CD4-positive, alpha-beta memory T cell (primary cell): ENCODE results near the gene TMSB4X. TPM values are rescaled to one million over a fixed set of nuclear protein-coding genes. Genes with fewer than 3 reads are reported as not detected.
"Not testable (repeated sequence)": the region's sequence is repeated elsewhere in the genome, so short reads cannot be mapped to it uniquely, and the experiment has no call there.

Experiments used
- CTCF ChIA-PET: fragments of 350-600 bp; sonication (Branson Sonifier 250); formaldehyde crosslinking; loops from one replicate; lab custom pipeline; 2021; ENCODE audit warnings: inconsistent platforms; ENCODE audit not compliant: partially characterized antibody; lab: Charles Lee
- POLR2A ChIA-PET: fragments of 350-600 bp; sonication (Branson Sonifier 250); formaldehyde crosslinking; loops from one replicate; lab custom pipeline; 2021; ENCODE audit not compliant: partially characterized antibody; lab: Charles Lee
- DNase-seq, 5 donors: peaks; one replicate each; pipeline versions ENCODE4 v3.0.0 to v3.0.0-alpha.2; 2020 to 2022; ENCODE audit warnings: mixed read lengths in 1 of 5
- H3K27ac ChIP-seq: one replicate; pipeline ENCODE4 v1.7.0; 2013; ENCODE audit warnings: low read depth, low read length
- H3K27me3 ChIP-seq: 2 replicates; pipeline ENCODE4 v1.7.0; 2013; ENCODE audit warnings: mild to moderate bottlenecking, low read length, moderate library complexity; ENCODE audit not compliant: insufficient read depth
- H3K36me3 ChIP-seq: 2 replicates; pipeline ENCODE4 v1.7.0; 2013; ENCODE audit warnings: mild to moderate bottlenecking, low read length, moderate library complexity; ENCODE audit not compliant: insufficient read depth
- H3K4me1 ChIP-seq: 2 replicates; pipeline ENCODE4 v1.7.0; 2013; ENCODE audit warnings: mild to moderate bottlenecking, low read length, moderate library complexity; ENCODE audit not compliant: insufficient read depth
- H3K4me3 ChIP-seq, 2 donors: one replicate each; pipeline ENCODE4 v1.7.0; 2013; ENCODE audit warnings: low read length in 2 of 2, mild to moderate bottlenecking in 1 of 2
- H3K9me3 ChIP-seq, 2 donors: one replicate each; pipeline ENCODE4 v1.7.0; 2013; ENCODE audit warnings: low read length in 2 of 2, control low read depth in 1 of 2; ENCODE audit not compliant: control insufficient read depth in 1 of 2
- H3K27ac Mint-ChIP-seq, 7 donors: one replicate each; pipeline ENCODE4 v1.8.0; 2020 to 2021; ENCODE audit warnings: mixed read lengths in 7 of 7, mild to moderate bottlenecking in 6 of 7, inconsistent platforms in 3 of 7, moderate library complexity in 3 of 7
- H3K27me3 Mint-ChIP-seq, 2 donors: one replicate each; pipeline ENCODE4 v1.8.0; 2020 to 2021; ENCODE audit warnings: mixed read lengths in 2 of 2
- H3K36me3 Mint-ChIP-seq, 2 donors: one replicate each; pipeline ENCODE4 v1.8.0; 2020 to 2021; ENCODE audit warnings: mixed read lengths in 2 of 2, inconsistent platforms in 1 of 2, mild to moderate bottlenecking in 1 of 2
- H3K4me1 Mint-ChIP-seq, 4 donors: one replicate each; pipeline ENCODE4 v1.8.0; 2020 to 2021; ENCODE audit warnings: mixed read lengths in 4 of 4, mild to moderate bottlenecking in 1 of 4
- H3K4me3 Mint-ChIP-seq, 8 donors: one replicate each; pipeline ENCODE4 v1.8.0; 2020 to 2021; ENCODE audit warnings: mixed read lengths in 8 of 8, mild to moderate bottlenecking in 7 of 8, moderate library complexity in 6 of 8, inconsistent platforms in 3 of 8
- H3K9me3 Mint-ChIP-seq, 8 donors: one replicate each; pipeline ENCODE4 v1.8.0; 2020 to 2021; ENCODE audit warnings: mixed read lengths in 8 of 8, mild to moderate bottlenecking in 5 of 8, inconsistent platforms in 3 of 8, moderate library complexity in 1 of 8
- intact Hi-C: fragments of 100-400 bp; cut with micrococcal nuclease; formaldehyde crosslinking; loops from one replicate; pipeline ENCODE4 v1.15.1; 2023
- polyA plus RNA-seq, 2 donors: library from polyadenylated mRNA; unstranded; fragments of 300-500 nt; fragmentation: Illumina TruSeq; gene quantifications; one replicate each; pipeline ENCODE4 v1.2.3, GENCODE V29; 2021
- total RNA-seq, 2 experiments: library from RNA; stranded (reverse); gene quantifications; one replicate each; pipeline ENCODE4 v1.2.3, GENCODE V29; 2021

Gene TMSB4X
- total and polyA plus RNA-seq, 4 experiments from 2014 or later = 4,851 to 36,115 (median 16,529) TPM

GRCh38 chrX:12973561-12974304, 1.2 kb upstream of the TMSB4X start:
- Mint-ChIP-seq H3K4me1 (peaks cover 16 to 54% (median 35%) of the 10 kb centered on the region in 4 donors), H3K36me3 (peaks cover 37 to 61% of the 10 kb centered on the region in 2 donors)
- POLR2A ChIA-PET = interaction anchor here (1.0 to 26.3 kb wide), 13 partner anchors 1 to 761 kb away, joined by 3 to 1769 read pairs (median 220); partner anchors contain the start of genes OFD1, TMSB4X and TRAPPC2

GRCh38 chrX:12974305-12974795, 560 bp upstream of the TMSB4X start:
- Histone ChIP-seq H3K9me3 (no peaks in the 10 kb centered on the region), H3K27me3 (no peaks in the 10 kb centered on the region), H3K27ac (peak overlapping the region; percentile 84), H3K36me3 (peaks cover 9% of the 10 kb centered on the region), H3K4me1 (peaks cover 27% of the 10 kb centered on the region), H3K4me3 (peak overlapping the region; percentile 84 to 85)
- Mint-ChIP-seq H3K27ac (peak overlapping the region; percentile 89 to 99 (median 97)), H3K9me3 (peaks cover 0 to 21% (median 2%) of the 10 kb centered on the region in 8 donors), H3K4me3 (peak overlapping the region; percentile 92 to 99 (median 98)), H3K4me1 (peaks cover 16 to 54% (median 36%) of the 10 kb centered on the region in 4 donors), H3K36me3 (peaks cover 37 to 62% of the 10 kb centered on the region in 2 donors), H3K27me3 (no peaks in the 10 kb centered on the region)
- intact Hi-C loops = no loop called here
- ChIA-PET POLR2A (interaction anchor here (0.8 to 26.3 kb wide), 15 partner anchors 2 to 1056 kb away, joined by 3 to 1769 read pairs (median 218); partner anchors contain the start of genes GEMIN8, OFD1, TMSB4X and TRAPPC2), CTCF (interaction anchor here (1.0 to 16.4 kb wide), 7 partner anchors 18 to 514 kb away, joined by 3 to 172 read pairs (median 78); no protein-coding TSS in a partner anchor)
- DNase-seq = peak in 1 of 5 donors; percentile 72

More at GRCh38 chrX:12973561-12974304, 1.2 kb upstream of the TMSB4X start:
- H3K27ac Mint-ChIP-seq = peak overlapping the region; percentile 89 to 99 (median 97)
- no peaks in the 10 kb centered on the region for H3K27me3 ChIP-seq
- H3K4me3 ChIP-seq = peak overlapping the region; percentile 84 to 85
- intact Hi-C loops = loop anchor here (1.0 kb wide), 1 partner anchor 22 kb away; no protein-coding TSS in a partner anchor
- H3K4me3 Mint-ChIP-seq = peak overlapping the region; percentile 92 to 99 (median 98)
- CTCF ChIA-PET = interaction anchor here (1.0 to 16.4 kb wide), 7 partner anchors 17 to 515 kb away, joined by 3 to 172 read pairs (median 78); no protein-coding TSS in a partner anchor
- H3K36me3 ChIP-seq = peaks cover 9% of the 10 kb centered on the region
- peaks cover 0 to 21% (median 2%) of the 10 kb centered on the region in 8 donors for H3K9me3 Mint-ChIP-seq
- no peaks in the 10 kb centered on the region for H3K27me3 Mint-ChIP-seq
- peaks cover 28% of the 10 kb centered on the region for H3K4me1 ChIP-seq
- peak overlapping the region; percentile 84 for H3K27ac ChIP-seq
- H3K9me3 ChIP-seq = no peaks in the 10 kb centered on the region
- peak in 3 of 5 donors; percentile 40 to 79 (median 45) for DNase-seq

DNA sequence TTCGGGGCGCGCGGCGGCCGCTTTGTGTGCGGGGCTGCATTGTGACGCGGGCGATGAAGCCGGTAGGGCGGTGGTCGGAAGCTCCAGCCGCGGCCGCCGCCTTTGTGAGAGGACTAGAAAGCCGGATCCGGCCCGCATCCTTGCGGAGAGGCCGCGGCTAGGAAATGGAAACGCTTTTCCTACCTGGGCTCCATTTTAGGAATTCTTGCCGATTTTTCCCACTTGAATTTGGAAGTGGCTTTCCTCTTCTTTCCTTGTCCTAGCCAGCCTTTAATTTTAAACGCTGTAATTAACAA, 708 bp downstream of the TMSB4X start:
- H3K9me3 Mint-ChIP-seq = peaks cover 0 to 21% (median 2%) of the 10 kb centered on the region in 8 donors
- H3K4me3 ChIP-seq = peak overlapping the region; percentile 81 to 85
- H3K27me3 Mint-ChIP-seq = no peaks in the 10 kb centered on the region
- H3K27me3 ChIP-seq = no peaks in the 10 kb centered on the region
- CTCF ChIA-PET = interaction anchor here (0.7 to 16.4 kb wide), 6 partner anchors 25 to 120 kb away, joined by 4 to 172 read pairs (median 15); no protein-coding TSS in a partner anchor
- peaks cover 14 to 51% (median 34%) of the 10 kb centered on the region in 4 donors for H3K4me1 Mint-ChIP-seq
- POLR2A ChIA-PET = interaction anchor here (0.6 to 26.3 kb wide), 16 partner anchors 3 to 1212 kb away, joined by 3 to 1769 read pairs (median 122); partner anchors contain the start of genes OFD1, TMSB4X and TRAPPC2
- peak overlapping the region; percentile 92 to 99 (median 98) for H3K4me3 Mint-ChIP-seq
- peak overlapping the region; percentile 89 to 99 (median 97) for H3K27ac Mint-ChIP-seq
- H3K4me1 ChIP-seq = peaks cover 26% of the 10 kb centered on the region
- intact Hi-C loops = loop anchor here (5.0 kb wide), 1 partner anchor 37 kb away; no protein-coding TSS in a partner anchor
- peaks cover 9% of the 10 kb centered on the region for H3K36me3 ChIP-seq
- peak overlapping the region; percentile 84 for H3K27ac ChIP-seq
- DNase-seq = peak in 1 of 5 donors; percentile 45
- H3K9me3 ChIP-seq = no peaks in the 10 kb centered on the region
- H3K36me3 Mint-ChIP-seq = peaks cover 37 to 62% of the 10 kb centered on the region in 2 donors

DNA sequence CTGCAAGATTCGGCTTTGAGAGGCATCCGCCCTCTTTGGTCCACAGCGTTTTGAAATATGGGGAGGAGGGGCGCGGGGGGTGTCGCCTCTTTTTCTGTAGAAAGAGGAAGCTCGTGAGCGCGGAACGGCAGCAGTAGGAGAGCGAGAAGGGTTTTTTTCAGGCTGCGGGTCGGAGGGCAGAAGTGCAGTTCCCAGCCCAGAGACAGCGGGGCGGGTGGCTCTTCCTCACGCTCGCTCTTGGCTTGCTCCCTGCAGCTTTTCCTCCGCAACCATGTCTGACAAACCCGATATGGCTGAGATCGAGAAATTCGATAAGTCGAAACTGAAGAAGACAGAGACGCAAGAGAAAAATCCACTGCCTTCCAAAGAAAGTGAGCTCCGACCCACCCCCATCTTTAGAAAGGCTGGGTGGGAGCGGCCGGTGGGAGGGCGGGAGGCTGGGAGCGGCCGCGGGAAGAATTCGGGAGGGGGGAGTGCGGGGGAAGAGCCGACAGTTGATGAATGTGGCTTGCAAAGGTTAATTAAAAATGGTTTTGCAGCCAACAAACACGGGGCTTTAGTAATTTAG, 1.2 kb downstream of the TMSB4X start:
- Mint-ChIP-seq H3K4me3 (peak overlapping the region; percentile 92 to 99 (median 98)), H3K9me3 (peaks cover 0 to 21% (median 2%) of the 10 kb centered on the region in 8 donors), H3K27ac (peak overlapping the region; percentile 89 to 99 (median 97)), H3K27me3 (no peaks in the 10 kb centered on the region), H3K4me1 (peaks cover 10 to 50% (median 33%) of the 10 kb centered on the region in 4 donors), H3K36me3 (peaks cover 37 to 62% of the 10 kb centered on the region in 2 donors)
- ChIA-PET CTCF (interaction anchor here (0.7 to 16.4 kb wide), 6 partner anchors 26 to 119 kb away, joined by 4 to 172 read pairs (median 15); no protein-coding TSS in a partner anchor), POLR2A (interaction anchor here (0.8 to 26.3 kb wide), 15 partner anchors 3 to 759 kb away, joined by 4 to 1769 read pairs (median 218); partner anchors contain the start of genes OFD1, TMSB4X and TRAPPC2)
- DNase-seq = peak in 3 of 5 donors; percentile 36 to 45 (median 37)
- intact Hi-C loops = loop anchor here (5.0 kb wide), 1 partner anchor 36 kb away; no protein-coding TSS in a partner anchor
- H3K9me3 ChIP-seq = no peaks in the 10 kb centered on the region
- peaks cover 9% of the 10 kb centered on the region for H3K36me3 ChIP-seq
- peak overlapping the region; percentile 81 to 85 for H3K4me3 ChIP-seq
- H3K27ac ChIP-seq = peak overlapping the region; percentile 84
- no peaks in the 10 kb centered on the region for H3K27me3 ChIP-seq
- peaks cover 27% of the 10 kb centered on the region for H3K4me1 ChIP-seq

GRCh38 chrX:12976819-12977732, 2.2 kb downstream of the TMSB4X start:
- H3K4me1 ChIP-seq = peaks cover 37% of the 10 kb centered on the region
- not testable (repeated sequence) for H3K9me3 ChIP-seq, H3K36me3 ChIP-seq, H3K27me3 ChIP-seq, H3K27me3 Mint-ChIP-seq
- intact Hi-C loops = loop anchor here (5.0 kb wide), 1 partner anchor 35 kb away; no protein-coding TSS in a partner anchor
- peak overlapping the region; percentile 60 for H3K27ac ChIP-seq
- H3K4me3 Mint-ChIP-seq = peak overlapping the region; percentile 92 to 99 (median 97)
- H3K4me3 ChIP-seq = peak overlapping the region; percentile 10 to 85
- H3K36me3 Mint-ChIP-seq = peaks cover 37 to 62% of the 10 kb centered on the region in 2 donors
- POLR2A ChIA-PET = interaction anchor here (0.7 to 26.3 kb wide), 24 partner anchors 4 to 757 kb away, joined by 3 to 1769 read pairs (median 14); partner anchors contain the start of genes FAM9C, OFD1, TMSB4X and TRAPPC2
- DNase-seq = peak in 1 of 5 donors; percentile 34
- peaks cover 0 to 21% (median 2%) of the 10 kb centered on the region in 8 donors for H3K9me3 Mint-ChIP-seq
- peaks cover 11 to 49% (median 36%) of the 10 kb centered on the region in 4 donors for H3K4me1 Mint-ChIP-seq
- H3K27ac Mint-ChIP-seq = peak overlapping the region; percentile 94 to 99 (median 96)
- CTCF ChIA-PET = interaction anchor here (0.7 to 16.4 kb wide), 12 partner anchors 9 to 511 kb away, joined by 3 to 172 read pairs (median 10); no protein-coding TSS in a partner anchor
